M059J (cell line): ENCODE data around the gene FOCAD. TPM values are rescaled to one million over a fixed set of nuclear protein-coding genes. Genes with fewer than 3 reads are reported as not detected.

ENCODE experiments used
- DNase-seq: peaks from one replicate; pipeline ENCODE4 v3.0.0-alpha.2; 2012; ENCODE audit warnings: low read depth
- total RNA-seq: library from RNA; depleted of rRNA; stranded (reverse); fragments of >200 nt; shearing (Covaris generic); gene quantifications from 2 replicates; pipeline ENCODE4 v1.2.3, GENCODE V29; 2014; rRNA removed

Gene FOCAD
- total RNA-seq, 1 experiment from 2014 or later: 39.6 TPM

DNA sequence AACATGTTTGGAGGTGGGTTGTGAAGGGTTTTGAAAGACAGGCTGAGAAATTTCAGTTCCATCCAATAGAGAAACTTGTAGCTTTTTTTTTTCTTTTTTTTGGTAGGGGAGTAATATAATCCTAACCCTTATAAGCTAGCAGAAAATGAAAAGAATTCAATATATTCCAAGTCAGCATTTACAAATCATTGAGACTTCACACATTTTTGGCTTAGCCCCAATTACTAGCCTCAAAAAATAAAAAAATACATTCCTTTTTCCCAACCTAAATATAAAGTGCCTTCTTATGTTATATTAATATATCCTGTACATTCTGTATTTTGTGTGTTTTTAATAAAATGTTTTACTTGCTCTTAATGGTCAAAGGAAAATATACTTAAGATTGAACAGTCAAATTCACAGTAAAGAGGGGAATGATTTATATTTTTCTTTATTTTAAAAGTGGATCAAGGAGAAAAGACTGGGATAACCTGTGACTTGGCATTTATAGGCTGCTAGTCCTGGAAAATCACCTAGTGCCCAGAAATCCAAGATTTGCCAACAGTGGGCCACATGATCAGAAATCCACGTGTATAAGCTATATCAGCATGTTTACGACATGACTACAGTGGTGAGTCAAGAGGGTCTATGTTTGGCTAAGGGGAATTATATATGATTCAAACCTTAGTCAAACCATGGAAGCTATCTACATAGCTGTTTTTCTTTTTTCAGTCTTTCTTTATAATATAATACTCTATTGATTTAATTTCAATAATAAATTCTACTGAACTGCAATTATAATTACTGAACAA, 332.8 kb downstream of the FOCAD start:
- DNase-seq: peak; percentile 56

DNA sequence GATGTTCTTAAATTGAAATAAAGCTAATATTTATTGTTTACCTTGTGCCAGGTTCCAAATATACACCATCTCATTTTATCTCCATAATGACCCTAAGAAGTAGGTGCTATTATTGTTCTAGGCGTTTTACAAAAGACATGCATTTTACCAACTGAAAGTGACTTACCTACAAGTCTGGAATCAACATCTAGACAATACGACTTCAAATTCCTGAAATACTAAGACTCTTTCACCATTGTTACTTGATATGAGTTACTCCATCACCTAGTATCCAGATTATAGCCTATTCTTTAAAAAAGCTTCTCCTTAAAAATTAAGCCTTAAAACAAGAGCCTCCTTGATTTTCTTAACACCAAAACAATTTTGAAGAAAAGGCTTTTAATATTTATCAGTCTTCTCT, 334.1 kb downstream of the FOCAD start:
- no peak for DNase-seq

DNA sequence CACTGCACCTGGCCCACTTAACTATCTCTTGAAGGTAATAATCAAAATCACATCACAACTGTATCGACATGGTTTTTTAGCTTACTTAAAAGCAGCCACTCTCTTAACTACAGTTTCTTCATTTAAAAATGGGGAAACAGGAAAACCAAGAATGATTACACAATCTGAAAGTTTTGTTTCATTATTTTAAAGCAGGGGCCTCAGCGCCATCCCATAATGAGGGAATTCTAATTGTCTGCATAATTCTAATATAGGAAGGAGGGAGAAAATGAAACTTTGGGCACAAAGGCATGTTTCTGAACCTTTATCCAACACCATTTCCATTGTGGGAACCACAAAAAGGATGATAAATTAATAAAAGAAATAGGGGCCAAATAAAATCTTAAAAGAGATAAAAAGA, 339.8 kb downstream of the FOCAD start:
- DNase-seq: no peak

DNA sequence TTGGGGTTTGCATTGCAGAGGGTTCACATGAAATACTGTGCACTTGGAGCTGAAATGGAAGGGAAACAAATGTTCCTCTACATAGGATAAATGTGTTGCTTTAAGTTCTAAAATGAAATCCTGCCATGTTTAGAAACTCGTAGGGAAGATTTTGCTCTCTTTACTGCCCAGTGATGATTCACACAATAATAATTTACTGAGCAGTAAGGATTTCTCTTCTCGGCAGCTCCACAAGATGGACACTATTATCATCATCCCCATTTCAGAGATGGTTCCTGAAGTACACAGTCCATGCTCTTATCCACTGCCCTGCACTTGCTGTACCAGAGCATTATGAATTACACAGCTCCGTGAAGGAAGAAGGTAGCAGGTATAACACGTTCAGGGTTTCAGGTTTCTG, 343.2 kb downstream of the FOCAD start:
- peak; percentile 31 for DNase-seq

DNA sequence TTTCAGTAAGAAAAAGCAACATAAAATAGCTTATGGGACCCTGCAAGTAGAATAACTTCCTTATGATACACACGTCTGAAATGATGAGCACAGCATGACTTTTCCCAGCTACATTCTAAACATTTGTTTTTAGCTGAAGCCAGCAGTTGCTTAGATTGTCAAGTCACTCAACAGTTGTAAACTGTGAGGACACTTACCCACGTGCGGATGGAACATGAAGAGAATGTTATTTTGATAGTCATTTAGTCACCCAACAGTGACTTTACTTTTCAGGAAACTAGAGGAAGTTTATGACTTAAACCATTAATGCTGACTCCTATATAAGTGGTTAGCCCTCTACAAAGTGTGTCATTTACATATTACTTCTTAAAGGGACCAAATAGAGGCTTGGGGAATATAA, 344.4 kb downstream of the FOCAD start:
- DNase-seq: no peak

DNA sequence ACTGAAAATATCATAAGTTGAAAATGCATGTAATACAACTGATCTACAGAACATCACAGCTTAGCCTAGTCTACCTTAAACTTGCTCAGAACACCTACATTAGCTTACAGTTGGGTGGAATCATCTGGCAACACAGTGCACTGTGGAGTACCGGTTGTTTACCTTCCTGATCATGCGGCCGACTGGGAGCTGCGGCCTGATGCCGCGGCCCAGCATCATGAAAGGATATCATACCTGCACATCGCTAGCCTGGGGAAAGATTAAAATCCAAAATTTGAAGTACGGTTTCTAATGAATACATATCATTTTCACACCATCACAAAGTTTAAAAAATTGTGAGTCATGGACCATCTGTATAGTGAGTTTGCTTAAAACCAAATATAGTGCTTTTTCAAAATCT, 345.6 kb downstream of the FOCAD start:
- DNase-seq: no peak

DNA sequence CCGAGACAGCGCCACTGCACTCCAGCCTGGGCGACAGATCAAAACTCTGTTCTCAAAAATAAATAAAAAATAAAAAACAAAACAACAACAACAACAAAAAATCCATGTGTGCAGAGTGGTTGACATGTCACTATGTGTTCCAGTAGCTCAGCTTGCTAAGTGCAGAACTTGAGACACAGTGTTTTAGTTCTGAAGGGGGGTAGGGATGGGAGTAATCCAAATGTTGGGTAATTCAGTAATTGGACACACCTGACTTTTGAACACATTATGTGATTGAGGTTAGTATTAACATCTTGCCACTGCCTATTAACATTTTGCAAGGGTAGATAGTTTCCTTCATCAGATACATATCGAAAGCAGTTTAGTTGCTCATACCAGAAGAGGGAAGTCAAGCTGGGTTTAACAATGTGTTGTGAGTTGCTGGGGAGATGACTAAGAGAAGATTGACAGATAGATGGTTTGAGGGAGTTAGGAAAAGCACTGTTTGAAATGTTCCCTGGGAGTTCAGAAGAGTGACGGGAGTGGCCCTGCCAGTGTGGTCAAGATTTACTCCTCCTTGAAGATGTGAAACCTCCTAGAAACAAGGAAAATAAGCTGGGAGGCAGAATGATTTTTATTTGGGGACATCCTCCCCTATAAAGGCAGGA, 346.5 kb downstream of the FOCAD start:
- peak; percentile 84 for DNase-seq

DNA sequence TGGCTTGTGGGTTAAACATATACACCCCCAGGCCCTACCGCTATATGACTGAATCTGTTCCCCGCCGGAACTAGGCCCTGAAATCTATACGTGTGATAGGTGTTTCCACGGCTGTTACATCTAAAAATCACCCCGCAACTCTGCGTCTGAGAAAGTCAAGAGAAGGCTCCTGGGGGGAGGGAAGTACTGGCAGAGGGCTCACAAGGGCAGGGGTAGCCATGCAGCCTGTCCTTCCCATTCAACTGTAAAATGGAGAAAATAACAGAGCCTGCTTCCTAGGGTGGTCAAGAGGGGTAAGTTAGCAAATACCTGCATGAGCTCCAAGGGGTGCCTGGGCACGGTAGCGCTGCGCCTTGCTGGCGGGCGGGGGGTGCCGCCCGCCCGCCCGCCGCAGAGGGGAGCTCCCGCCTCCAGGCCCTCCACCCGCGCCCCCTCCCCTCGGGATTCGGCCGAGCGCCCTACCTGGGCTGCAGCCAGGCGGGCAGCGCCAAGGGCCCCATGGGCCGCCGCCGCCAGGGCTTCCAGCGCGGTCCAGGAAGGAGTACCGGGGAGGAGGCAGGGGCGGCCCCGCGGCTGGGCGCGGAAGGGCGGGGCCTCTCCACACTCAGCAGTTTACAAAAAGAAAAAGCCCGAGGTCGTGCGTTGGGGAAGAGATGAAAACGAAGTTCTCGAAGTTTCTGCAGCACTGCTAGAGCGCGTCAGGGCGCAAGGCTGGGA, 347.2 kb downstream of the FOCAD start, which contains the start of gene HACD4:
HACD4 (minus strand) TSS at position 550 of the 717 bp plus-strand sequence; CDS start at position 500, 50 bp downstream.
- DNase-seq: peak; percentile 58

DNA sequence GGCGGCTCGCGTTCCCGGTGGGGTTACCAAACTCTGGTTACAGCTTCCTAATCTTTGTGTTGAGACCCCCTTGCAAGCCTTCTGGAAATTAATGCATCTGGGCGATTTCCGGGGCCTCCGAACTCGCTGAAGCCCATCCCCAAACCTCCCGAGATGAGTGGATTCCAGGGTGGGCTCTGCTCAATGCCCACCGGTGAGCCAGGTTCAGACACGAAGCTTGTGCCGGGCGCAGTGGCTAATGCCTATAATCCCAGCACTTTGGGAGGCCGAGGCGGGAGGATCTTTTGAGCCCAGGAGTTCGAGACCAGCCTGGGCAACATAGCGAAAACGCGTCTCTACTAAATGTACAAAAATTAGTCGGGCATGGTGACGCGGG, 347.7 kb downstream of the FOCAD start:
- DNase-seq: no peak

DNA sequence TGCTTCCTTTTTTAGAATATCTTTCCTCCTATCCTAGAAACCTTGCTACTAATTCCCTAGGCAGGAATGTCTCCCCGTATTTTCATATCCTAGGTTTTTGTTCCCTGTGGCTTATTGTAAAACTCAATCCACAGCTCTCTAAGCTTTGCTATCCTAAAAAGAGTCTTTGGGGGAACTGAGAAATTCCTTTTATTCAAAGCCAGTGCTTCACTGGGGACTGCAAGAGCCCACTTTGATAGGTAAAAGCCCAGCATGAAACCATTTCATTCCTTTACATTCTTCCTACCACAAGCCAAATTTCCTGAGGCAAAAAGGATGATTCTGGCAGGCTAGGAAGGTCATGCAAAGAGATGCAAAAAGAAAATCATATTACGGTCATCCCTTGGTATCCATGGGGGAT, 353.2 kb downstream of the FOCAD start:
- DNase-seq: no peak

DNA sequence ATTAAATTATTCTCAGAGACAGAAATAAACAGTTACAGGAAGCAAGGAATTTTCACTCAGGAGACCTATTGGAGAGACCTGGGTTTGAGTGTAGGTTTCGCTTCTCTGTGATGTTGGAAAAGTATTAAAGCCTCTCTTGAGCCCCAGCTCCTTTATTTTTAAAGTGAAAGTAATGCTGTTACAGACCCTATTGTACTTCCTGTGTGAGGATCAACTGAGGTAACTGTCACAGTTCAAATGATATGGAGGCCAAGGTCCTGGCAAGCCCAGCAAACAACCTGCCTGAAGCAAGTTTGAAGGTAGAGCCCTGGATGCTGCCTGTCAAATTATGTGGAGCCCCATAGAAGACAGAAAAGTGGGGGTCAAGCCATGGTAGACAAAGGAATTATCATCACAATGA, 355.2 kb downstream of the FOCAD start:
- no peak for DNase-seq

DNA sequence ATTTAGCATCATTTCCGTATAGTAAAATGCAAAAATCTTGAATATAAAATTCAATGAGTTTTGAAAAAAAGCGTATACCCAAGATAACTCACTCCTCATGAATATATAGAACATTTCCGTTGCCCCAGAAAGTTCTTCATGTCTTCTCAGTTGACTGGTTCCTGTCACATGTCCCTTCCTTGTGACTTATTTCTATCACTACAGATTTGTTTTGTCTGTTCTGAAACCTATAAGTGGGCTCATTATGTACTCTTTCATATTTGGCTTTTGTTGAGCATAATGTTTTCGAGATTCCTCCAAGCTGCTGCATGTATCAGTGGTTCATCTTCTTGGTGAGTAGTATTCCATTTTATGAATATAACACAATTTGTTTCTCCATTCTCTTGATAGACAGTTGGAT, 358.4 kb downstream of the FOCAD start:
- no peak for DNase-seq

DNA sequence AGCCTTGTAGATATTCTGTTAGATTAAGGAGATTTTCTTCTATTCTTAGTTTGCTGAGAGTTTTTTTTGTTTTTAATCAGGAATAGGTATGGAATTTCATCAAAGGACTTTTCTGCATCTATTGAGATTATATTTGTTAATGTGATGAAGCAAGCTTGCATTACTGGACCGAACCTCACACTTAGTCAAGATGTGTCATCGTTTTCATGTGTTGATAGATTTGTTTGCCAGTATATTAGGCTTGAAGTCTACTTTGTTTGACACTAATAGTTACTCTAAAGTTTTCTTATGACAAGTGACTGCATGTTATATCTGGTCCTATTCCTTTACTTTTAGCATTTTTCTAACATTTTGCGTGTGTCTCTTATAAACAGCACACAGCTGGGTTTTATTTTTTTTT, 359.8 kb downstream of the FOCAD start:
- no peak for DNase-seq

Other genes starting within 250 kb of the FOCAD start
- gene MLLT3, start 61.8 kb upstream of the FOCAD start, total RNA-seq: 13.8 and 18.1 TPM in 2 replicates